GM19238 (cell line): ENCODE data around the gene RAPGEF1.

Experiments used
- DNase-seq: peaks from one replicate; pipeline ENCODE4 v3.0.0; 2011; ENCODE audit warnings: low spot score; ENCODE audit not compliant: insufficient read length

RAPGEF1 gene

DNA sequence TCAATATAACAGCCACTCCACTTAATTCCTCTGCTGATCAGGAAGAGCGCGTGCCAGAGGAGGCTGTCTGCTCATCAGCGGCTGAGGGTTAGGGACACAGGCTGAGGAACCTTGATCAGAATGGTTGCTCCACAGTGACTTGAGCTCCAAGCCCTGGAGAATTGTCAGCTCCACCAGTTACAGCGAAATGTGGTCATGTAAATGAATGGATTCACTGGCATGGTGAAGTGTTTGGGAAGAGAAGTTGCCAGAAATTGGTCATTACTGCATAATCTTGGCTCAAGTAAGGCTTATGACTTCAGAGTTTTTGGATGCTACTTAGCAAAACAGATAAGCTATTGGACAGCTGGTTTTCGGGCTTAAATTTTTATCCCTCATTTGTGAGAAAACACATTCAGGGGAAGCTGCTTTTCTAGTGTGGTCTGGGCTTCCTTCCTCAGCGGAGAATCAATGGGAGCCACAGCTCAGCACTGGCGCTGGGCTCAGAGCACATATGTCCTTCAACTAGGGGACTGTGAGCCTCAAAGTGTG, 129.6 kb downstream of the RAPGEF1 start:
- no peak for DNase-seq

DNA sequence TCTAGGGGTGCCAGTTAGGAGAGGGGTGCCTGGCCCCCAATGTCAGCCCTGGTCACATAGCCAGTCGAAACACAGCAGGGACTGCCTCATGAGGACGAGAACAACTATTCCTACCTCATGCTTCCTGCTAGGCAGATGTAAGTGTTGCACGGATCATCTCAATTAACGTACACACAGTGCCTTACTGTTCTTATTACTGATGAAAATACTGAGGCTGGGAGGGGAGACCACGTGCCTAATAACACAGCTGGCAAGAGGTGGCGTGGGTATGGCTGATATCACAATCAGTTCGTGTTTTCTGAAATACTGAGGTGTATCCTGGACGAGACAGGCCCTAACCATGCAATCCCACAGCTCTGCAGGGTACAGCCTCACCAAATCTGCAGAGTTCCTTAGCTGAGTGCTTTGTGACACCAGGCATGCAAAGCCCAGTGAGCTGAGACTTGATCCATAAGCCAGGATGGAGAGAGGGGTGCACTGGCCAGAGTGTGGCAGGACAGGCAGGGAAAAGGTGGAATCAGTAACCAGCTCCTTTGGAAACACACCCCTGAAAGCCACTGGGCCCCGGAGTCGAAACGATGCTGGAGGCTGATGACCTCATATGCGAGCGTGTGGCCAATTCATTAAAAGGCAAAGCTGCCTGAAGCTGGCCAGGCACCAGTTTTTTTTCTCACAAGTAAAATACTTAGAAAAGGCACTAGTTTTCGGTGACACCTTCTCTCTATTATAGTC, 130.6 kb downstream of the RAPGEF1 start:
- DNase-seq, result no peak

DNA sequence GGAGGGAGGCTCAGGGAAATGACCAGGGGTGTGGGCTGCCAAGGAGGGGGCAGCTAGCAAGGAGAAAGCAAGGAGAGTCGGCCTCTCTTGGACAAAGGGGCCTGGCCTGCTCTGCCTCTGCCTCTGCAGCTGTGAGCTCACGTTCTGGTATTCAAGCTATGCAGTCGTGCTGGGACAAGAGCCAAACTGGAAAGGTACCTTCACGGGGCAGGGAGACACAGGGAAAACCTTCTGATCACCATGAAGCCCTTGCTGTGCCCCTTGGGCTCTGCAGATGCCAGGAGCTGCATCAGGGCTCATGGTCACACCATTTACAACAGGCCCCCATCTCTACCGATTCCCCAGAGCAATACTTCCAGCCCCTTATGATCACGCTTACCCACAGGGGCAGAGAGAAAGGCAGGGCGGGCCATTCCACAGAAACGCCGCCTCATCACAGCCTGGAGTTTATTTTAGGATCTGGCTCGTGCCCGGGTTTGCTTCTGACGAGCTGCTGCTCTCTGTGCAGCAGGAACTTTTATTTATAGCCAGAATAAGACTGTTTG, 131.3 kb downstream of the RAPGEF1 start:
- no peak for DNase-seq

GRCh38 chr9:131607591-131607990, 132.3 kb downstream of the RAPGEF1 start:
- DNase-seq, result no peak

DNA sequence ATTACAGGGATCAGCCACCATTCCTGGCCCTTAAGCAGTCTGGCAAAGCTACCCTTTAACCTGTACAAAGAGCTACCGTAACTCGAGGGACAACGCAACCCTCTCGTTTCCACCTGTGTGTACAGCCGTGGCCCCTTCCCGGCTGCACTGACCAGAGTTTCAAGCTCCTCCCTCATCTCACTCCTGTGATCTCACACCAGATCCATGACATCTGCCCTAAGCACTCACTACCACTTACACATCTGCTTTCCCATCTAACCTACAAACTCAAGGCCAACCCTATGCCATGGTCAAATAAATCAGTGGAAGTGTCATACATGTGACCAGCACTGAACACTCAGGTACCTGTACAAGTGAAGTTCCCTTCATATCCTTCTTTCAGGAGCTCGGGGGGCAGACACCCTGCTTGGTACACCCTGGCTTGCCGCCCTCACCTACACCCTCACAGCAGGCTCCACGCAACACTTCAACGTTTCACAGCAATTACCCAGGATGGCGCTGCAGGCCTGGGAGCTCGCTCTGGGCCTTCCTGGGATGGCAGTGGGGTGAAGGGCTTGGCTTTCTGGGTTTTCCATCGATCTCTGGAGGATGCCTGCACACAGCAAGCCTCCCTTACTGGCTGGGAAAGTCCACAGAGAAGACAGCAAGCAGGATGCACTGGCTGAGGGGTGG, 132.8 kb downstream of the RAPGEF1 start:
- no peak for DNase-seq

DNA sequence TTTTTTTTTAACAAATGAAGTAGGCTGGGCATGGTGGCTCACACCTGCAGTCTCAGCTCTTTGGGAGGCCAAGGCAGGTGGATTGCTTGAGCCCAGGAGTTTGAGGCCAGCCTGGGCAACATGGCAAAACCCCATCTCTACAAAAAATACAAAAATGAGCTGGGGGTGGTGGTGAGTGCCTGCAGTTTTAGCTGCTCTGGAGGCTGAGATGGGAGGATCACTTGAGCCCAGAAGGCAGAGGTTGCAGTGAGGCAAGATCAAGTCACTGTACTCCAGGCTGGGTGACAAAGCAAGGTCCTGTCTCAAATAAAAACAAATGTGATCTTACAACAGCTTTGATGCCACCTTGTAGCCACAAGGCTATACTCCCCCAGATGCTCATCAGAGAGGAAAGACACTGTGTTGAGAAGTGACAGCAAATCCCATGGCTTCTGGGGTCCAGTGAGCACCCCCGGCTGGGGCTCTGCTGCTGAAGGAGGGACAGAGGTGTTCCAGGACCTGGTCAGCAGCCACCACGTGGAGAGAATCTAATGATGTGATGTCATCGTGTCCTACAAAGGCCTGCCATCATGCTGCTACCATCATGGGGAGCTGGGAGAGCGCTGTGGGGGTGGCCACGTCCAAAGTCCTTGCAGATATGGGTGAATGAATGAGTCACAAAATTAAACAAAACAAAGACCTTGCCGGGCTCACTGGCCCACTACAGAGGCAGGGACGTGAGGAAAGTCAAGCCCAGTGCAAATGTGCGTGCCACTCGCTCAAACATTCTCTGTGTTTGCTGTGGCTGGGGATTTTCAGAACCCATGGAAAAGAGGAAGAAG, 133.9 kb downstream of the RAPGEF1 start:
- no peak for DNase-seq

DNA sequence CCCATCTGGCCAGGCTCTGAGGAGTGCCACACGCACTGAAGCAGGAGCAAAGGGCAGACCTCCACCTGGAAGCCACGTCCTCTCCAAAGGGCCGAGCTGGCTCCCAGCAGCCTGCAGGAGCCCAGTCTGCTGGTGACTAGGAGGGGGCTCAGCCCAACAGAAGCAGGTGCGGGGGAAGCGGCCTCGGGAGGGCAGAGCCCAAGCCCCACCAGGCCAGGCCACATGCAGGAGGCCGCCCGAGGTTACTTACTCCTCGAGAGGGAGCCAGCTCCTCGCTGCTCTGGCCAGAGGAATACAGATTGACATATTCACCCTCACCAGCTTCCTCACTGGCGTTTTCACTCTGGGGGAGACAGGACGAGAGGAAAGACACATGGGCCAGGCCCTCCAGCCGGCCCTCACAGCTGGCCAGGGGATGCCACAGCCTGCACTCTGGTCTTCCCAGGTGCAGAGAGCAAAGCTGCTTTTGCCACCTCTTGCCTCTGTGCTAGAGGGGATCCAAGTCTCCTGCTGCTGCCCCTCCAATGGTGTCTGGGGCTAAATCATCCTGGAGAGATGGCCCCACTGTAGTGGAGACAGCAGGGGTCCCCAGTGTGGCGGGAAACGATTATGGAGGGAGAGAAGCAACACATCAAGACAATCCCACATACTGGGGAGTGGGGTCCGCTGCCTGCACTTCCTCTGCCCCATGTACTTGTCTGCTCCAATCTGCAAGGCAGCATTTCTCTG, 136.0 kb downstream of the RAPGEF1 start:
- no peak for DNase-seq

- no peak for DNase-seq
Observed at GRCh38 chr9:131603199-131603598, 136.7 kb downstream of the RAPGEF1 start.

- DNase-seq, result no peak
Observed at GRCh38 chr9:131601683-131602181, 138.1 kb downstream of the RAPGEF1 start.

GRCh38 chr9:131598121-131598520, 141.8 kb downstream of the RAPGEF1 start:
- DNase-seq, result no peak

- no peak for DNase-seq
Observed at GRCh38 chr9:131597246-131597645, 142.6 kb downstream of the RAPGEF1 start.

DNA sequence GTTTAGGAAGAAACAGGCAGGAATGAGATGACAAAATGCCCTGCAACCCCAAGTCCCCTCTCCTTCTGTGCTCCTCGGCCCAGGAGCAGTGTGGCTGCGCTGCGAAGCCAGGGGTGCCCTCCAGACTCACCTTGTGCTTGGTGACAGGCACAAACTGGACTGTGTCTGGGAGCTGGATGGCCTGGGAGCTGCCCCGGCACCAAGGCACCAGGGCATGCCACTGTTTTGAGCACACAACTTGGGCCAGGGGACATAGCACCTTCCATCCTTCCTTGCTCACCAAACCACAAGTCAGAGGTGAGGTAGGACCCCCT, 143.5 kb downstream of the RAPGEF1 start:
- DNase-seq, result no peak

- no peak for DNase-seq
Observed at GRCh38 chr9:131595696-131596429, 144.0 kb downstream of the RAPGEF1 start.

DNA sequence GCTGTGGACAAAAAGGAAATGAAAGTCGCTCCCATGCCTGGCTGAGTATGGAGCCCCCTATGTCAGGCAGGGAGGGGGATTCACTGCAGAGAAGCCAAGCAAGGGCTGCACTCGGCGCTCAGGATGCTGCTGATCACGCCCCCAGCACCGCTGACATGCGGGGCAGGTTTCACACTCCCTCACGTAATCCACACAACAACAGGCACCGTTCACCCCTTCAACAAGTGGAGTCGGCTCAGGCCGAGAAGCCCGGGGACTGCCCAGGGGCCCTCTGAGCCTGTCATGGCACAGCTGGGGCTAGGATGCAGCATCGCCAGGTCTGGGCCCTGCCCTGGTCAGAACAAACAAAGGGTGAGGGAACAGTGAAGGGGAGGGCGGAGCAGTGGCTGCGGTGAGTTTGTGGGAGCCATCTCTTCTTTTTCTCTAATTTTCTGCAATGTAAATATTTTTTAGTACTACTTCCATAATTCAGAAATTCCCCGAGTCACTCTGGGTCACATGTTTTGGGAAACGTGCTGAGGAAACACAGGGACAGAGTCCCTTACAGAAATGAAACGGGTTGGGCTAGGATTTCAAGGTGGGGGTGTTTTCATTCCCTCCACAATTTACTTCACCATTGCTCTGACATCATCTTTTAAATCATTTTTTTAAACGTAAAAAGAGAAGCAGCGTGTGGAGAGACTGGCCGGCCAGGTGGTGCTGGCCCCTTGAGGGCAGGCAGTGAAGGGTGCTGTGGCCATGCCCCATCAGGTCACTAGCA, 144.8 kb downstream of the RAPGEF1 start:
- DNase-seq, result no peak

DNA sequence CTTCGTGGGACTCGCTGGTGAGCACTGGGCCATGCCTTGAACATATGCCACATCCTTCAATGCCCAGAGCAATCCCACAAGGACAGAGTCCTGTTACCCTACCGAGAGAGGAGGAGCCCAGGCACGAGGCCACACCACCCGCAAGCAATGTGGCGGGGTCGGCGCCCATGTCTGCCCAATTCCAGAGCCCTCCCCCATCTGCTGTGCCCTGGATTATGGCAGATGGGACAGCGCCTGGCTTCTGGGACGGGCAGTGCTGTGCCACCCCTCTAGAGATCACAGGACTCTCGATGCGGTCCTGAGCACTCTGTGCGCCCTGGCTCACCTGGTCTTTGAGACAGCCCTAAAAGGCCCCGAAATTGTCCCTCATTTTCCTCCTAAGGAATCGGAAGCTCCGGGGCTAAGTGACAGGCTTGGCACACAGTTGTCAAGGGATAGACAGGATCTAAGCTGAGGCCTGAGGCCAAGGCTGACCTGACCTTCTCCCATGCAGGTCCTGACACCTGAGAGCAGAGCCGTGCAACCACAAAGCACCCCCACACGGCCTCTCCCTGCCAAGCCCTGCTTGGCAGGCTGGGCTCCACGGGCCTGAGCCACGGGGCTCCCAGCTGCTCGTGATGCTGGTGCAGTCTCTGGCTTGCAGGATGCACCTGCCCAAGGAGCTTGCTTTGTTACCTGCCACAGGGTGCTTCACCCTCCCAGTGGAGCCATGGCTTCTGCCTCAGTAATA, 145.8 kb downstream of the RAPGEF1 start:
- no peak for DNase-seq

GRCh38 chr9:131593091-131593820, 146.6 kb downstream of the RAPGEF1 start:
- DNase-seq, result no peak

DNA sequence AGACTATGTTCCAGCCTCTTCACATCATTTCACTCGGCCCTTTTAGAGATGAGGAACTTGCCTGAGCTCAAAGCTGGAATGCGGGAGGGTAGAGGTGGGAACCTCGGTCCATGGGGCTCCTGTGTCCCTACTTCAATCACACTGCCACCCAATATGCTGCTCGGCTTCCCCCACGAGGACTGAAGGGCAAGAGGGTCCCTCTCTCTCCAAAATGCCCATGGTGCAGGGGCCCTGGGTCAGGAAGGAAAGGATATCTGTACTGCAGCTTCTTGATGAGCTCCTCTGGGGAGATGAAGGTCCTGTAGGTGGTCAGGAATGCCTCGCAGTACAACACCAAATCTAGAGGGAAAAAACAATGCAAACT, 148.0 kb downstream of the RAPGEF1 start:
- DNase-seq, result no peak
